NT2/D1 (cell line): ENCODE results near the gene HBG2.
"Not testable (repeated sequence)": the region's sequence is repeated elsewhere in the genome, so short reads cannot be mapped to it uniquely, and the experiment has no call there.

Experiments
- DNase-seq: peaks from one replicate; pipeline ENCODE4 v3.0.0-alpha.2; 2011; ENCODE audit warnings: low read depth, low spot score
- H3K27me3 ChIP-seq: 2 replicates; pipeline ENCODE4 v1.6.0; 2011; ENCODE audit warnings: mild to moderate bottlenecking; ENCODE audit not compliant: insufficient read length, insufficient read depth
- H3K36me3 ChIP-seq: 2 replicates; pipeline ENCODE4 v1.6.1; 2011; ENCODE audit warnings: mild to moderate bottlenecking, low read length, mixed read lengths; ENCODE audit not compliant: insufficient read depth, insufficient read length
- H3K4me1 ChIP-seq: 2 replicates; pipeline ENCODE4 v1.5.1; 2011; ENCODE audit not compliant: insufficient read depth, insufficient read length
- H3K4me3 ChIP-seq: 2 replicates; pipeline ENCODE4 v1.5.1; 2011; ENCODE audit warnings: low read depth; ENCODE audit not compliant: insufficient read length
- H3K9ac ChIP-seq: 2 replicates; pipeline ENCODE4 v1.6.0; 2011; ENCODE audit warnings: low read depth; ENCODE audit not compliant: insufficient read length
- H3K9me3 ChIP-seq: 2 replicates; pipeline ENCODE4 v1.5.1; 2011; ENCODE audit warnings: mild to moderate bottlenecking, low read length; ENCODE audit not compliant: insufficient read depth
- SUZ12 ChIP-seq: IDR thresholded peaks from 2 replicates; pipeline ENCODE4 v1.6.1; 2011; ENCODE audit not compliant: insufficient read length, insufficient read depth; ENCODE audit errors: extremely low read depth
- YY1 ChIP-seq: IDR thresholded peaks from 2 replicates; pipeline ENCODE4 v1.6.1; 2011; ENCODE audit not compliant: insufficient read length, insufficient read depth
- ZNF274 ChIP-seq: IDR thresholded peaks from 2 replicates; pipeline ENCODE4 v1.6.1; 2011; ENCODE audit warnings: mild to moderate bottlenecking, low read depth, low read length

The HBG2 gene

DNA sequence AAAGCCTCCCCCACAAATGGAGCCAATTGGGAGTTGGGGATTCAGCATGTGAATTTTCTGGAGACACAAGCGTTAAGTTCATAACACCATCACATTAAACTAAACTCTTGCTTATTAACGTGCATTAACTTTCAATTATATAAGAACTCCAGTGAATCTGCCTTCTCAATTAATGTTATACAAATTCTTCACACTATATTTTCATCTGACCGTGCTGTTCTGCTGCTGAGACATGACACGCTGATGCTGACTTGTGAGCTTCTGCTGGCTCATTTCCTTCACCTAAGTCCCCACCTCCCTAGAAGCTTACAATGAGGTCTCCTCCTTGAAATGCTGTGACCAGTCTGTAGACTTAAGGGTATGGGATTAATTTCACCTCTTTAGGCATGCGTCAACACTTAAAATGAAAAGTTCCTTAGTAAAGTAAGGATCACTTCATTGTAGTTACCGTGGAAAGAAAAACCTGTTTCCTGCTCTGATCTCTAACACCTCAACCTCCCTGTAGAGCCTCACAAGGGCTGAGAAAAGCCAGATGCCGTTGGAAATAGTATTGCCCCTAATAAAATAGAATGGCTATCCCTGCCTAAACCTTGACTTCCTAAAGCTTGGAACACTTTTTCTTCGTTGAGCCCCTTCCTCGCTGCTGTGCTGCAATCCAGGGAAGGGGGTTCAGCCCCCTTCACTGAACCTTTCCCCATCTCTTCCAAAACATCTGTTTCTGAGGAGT lies 2.2 kb downstream of the HBG2 start:
- Histone ChIP-seq H3K9ac (no peak overlapping the region), H3K4me3 (no peak overlapping the region), H3K27me3 (no peaks in the 10 kb centered on the region), H3K36me3 (no peaks in the 10 kb centered on the region), H3K9me3 (no peaks in the 10 kb centered on the region), H3K4me1 (no peaks in the 10 kb centered on the region)
- TF ChIP-seq ZNF274 (no peak), YY1 (no peak), SUZ12 (no peak)
- no peak for DNase-seq

DNA sequence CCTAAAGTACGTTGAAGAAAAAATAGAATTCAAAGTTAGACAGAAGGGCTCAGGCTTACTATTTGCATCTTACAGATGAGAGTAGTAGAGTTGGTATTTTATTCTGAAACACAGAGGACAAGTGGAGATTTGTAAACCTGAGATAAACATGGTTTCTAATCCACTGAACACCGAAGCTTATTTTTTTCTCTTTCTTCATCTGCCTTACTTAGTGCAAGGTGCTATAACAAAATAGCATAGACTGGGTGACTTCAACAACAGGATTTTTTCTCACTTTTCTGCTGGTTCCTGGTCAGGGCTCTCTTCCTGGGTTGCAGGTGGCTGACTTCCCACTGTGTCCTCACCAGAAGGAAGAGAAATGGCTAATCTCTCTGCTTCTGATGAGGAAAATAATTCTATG lies 2.8 kb downstream of the HBG2 start:
- Histone ChIP-seq H3K9ac (no peak overlapping the region), H3K4me3 (no peak overlapping the region), H3K27me3 (no peaks in the 10 kb centered on the region), H3K4me1 (no peaks in the 10 kb centered on the region), H3K9me3 (no peaks in the 10 kb centered on the region), H3K36me3 (no peaks in the 10 kb centered on the region)
- DNase-seq, result no peak
- TF ChIP-seq YY1, result no peak
- no peak for TF ChIP-seq ZNF274
- TF ChIP-seq SUZ12, result no peak

DNA sequence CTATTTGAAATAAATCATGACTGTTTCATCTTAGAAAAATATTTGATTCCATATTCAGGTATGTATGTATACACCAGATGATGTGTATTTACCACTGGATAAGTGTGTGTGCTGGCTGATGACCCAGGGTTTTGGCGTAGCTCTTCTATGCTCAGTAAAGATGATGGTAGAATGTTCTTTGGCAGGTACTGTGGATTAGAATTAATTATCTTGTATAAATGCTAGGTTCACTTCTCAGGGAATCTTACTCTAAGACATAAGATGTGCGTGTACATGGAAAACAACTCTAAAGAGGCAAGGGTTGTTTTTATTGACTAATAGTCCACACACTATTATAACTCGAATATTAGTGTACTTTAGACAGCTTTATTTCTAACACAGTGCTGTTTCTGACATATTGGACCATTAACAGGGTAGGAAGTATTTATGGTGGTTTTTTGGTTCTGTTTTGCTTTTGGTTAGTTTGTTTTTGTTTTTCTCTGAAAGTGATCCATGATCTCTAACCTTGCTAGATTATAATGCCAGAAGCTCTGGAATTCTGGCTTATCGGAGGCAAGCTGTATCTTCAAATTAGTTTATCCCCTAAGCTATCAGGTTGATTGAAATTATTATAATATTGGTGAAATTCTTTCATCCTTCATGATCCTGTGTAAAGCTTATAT lies 3.9 kb downstream of the HBG2 start:
- Histone ChIP-seq H3K9me3 (no peaks in the 10 kb centered on the region), H3K4me3 (no peak overlapping the region), H3K9ac (no peak overlapping the region), H3K27me3 (no peaks in the 10 kb centered on the region), H3K36me3 (no peaks in the 10 kb centered on the region), H3K4me1 (no peaks in the 10 kb centered on the region)
- DNase-seq, result no peak
- TF ChIP-seq ZNF274 (no peak), YY1 (no peak), SUZ12 (no peak)

DNA sequence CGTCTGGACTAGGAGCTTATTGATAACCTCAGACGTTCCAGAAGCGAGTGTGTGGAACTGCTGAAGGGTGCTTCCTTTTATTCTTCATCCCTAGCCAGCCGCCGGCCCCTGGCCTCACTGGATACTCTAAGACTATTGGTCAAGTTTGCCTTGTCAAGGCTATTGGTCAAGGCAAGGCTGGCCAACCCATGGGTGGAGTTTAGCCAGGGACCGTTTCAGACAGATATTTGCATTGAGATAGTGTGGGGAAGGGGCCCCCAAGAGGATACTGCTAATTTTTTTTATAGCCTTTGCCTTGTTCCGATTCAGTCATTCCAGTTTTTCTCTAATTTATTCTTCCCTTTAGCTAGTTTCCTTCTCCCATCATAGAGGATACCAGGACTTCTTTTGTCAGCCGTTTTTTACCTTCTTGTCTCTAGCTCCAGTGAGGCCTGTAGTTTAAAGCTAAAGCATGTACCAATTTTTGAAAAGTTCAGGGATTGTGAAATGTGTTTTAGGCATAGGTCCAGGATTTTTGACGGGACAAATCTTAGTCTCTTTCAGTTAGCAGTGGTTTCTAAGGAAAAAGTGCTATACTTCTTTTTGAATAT lies 4.7 kb downstream of the HBG2 start, which contains the start of gene HBG1:
Gene HBG1 (minus strand): TSS at position 51 of the 590 bp plus-strand sequence. CDS start 53 bp downstream, outside the sequence.
- H3K36me3 ChIP-seq, H3K27me3 ChIP-seq, H3K9ac ChIP-seq, DNase-seq, H3K9me3 ChIP-seq, H3K4me1 ChIP-seq, H3K4me3 ChIP-seq: not testable (repeated sequence)

DNA sequence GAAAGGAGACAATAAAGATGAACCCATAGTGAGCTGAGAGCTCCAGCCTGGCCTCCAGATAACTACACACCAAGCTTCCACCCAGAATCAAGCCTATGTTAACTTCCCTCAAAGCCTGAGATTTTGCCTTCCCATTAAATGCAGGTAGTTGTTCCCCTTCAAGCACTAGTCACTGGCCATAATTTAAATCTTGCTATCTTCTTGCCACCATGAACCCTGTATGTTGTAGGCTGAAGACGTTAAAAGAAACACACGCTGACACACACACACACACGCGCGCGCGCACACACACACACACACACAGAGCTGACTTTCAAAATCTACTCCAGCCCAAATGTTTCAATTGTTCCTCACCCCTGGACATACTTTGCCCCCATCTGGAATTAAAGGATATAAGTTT lies 6.1 kb downstream of the HBG2 start:
- H3K4me3 ChIP-seq, H3K36me3 ChIP-seq, DNase-seq, H3K9ac ChIP-seq, H3K27me3 ChIP-seq, H3K4me1 ChIP-seq, H3K9me3 ChIP-seq: not testable (repeated sequence)

DNA sequence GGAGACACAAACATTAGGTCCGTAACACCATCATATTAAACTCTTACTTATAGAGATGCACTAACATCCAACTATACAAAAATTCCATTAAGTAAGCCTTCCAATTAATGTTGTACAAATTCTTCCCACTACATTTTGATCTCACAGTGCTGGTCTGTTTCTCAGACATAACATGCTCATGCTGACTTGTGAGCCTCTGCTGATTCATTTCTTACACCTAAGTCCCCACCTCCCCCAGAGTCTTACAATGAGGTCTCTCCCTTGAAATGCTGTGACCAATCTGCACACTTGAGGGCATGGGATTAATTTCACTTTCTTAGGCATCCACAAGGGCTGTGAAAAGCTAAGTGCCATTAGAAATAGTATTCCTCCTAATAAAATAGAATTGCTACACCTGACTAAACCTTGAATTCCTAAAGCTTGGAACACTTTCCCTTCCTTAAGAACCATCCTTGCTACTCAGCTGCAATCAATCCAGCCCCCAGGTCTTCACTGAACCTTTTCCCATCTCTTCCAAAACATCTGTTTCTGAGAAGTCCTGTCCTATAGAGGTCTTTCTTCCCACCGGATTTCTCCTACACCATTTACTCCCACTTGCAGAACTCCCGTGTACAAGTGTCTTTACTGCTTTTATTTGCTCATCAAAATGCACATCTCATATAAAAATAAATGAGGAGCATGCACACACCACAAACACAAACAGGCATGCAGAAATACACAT lies 6.9 kb downstream of the HBG2 start:
- Histone ChIP-seq H3K9me3 (no peaks in the 10 kb centered on the region), H3K36me3 (no peaks in the 10 kb centered on the region), H3K9ac (no peak overlapping the region), H3K4me1 (no peaks in the 10 kb centered on the region), H3K4me3 (no peak overlapping the region), H3K27me3 (no peaks in the 10 kb centered on the region)
- DNase-seq, result no peak
- no peak for TF ChIP-seq YY1
- no peak for TF ChIP-seq ZNF274
- no peak for TF ChIP-seq SUZ12

DNA sequence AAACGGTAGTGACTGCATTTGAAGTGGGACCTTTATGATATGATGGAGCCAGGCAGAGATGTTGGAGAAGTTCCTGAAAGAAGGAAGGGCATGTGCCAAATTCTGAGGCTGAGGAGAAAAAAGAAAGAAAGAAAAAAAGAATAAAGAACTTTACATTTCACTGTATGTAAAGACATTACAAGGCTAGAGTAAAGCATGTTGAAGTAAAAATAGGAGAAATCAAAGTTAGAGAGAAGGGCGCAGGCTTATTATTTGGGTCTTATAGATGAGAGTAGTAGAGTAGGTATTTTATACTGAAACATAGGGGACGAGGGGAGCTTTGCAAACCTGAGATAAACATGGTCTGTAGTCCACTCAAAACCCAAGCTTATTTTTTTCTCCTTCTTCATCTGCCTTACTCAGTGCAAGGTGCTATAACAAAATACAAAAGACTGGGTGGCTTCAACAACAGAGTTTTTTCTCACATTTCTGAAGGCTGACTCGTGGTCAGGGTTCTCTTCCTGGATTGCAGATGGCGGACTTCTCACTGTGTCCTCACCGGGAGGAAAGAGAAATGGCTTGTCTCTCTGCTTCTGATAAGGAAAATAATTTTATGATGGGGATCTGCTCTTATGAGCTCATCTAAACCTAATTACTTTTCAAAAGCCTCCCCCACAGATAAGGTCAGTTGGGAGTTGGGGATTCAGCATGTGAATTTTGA lies 7.7 kb downstream of the HBG2 start:
- no peaks in the 10 kb centered on the region for H3K36me3 ChIP-seq
- no peaks in the 10 kb centered on the region for H3K4me1 ChIP-seq
- no peak for TF ChIP-seq SUZ12
- TF ChIP-seq ZNF274, result no peak
- no peak for TF ChIP-seq YY1
- no peak for DNase-seq
- H3K27me3 ChIP-seq, result no peaks in the 10 kb centered on the region
- H3K9me3 ChIP-seq, result no peaks in the 10 kb centered on the region
- no peak overlapping the region for H3K9ac ChIP-seq
- H3K4me3 ChIP-seq, result no peak overlapping the region
